ENCODE data around the gene SMAD7. TPM values are rescaled to one million over a fixed set of nuclear protein-coding genes. Genes with fewer than 3 reads are reported as not detected.

Gene SMAD7
- total RNA-seq, 2 experiments from 2014 or later = 17.4 to 18.1 TPM

DNA sequence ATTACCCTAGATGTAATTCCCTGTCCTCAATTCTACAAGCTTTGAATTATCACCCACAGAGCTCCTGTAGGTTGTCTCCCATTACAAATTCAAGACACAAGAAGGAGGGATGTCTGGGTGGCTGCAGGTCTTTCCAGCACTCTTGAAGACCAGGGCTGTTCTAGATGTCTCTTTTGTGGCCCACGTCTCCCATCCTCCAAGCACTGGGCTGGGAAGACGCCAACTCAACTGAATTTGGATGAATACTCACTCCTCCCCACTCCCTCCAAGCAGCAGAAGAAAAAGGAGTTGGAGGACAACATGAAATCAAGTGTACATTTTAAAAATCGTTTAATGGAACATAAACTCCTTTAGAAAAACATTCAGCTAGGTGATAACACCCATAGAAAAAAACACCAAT is 31.2 kb downstream of the SMAD7 start:
- peaks cover 35% of the 10 kb centered on the region for H3K4me1 Mint-ChIP-seq (ENCODE audit: low read depth)
- ChIA-PET CTCF (interaction anchor here (0.8 to 1.8 kb wide), 2 partner anchors 9 to 142 kb away, joined by 3 read pairs; no protein-coding TSS in a partner anchor), POLR2A (no interaction called here)
- H3K36me3 Mint-ChIP-seq (ENCODE audit: low read depth) = peaks cover 28% of the 10 kb centered on the region
- intact Hi-C loops (cut with micrococcal nuclease) = no loop called here
- H3K27ac Mint-ChIP-seq = no peak overlapping the region
- ATAC-seq (no peak), DNase-seq (no peak)
- TF ChIP-seq, protein P1, sequence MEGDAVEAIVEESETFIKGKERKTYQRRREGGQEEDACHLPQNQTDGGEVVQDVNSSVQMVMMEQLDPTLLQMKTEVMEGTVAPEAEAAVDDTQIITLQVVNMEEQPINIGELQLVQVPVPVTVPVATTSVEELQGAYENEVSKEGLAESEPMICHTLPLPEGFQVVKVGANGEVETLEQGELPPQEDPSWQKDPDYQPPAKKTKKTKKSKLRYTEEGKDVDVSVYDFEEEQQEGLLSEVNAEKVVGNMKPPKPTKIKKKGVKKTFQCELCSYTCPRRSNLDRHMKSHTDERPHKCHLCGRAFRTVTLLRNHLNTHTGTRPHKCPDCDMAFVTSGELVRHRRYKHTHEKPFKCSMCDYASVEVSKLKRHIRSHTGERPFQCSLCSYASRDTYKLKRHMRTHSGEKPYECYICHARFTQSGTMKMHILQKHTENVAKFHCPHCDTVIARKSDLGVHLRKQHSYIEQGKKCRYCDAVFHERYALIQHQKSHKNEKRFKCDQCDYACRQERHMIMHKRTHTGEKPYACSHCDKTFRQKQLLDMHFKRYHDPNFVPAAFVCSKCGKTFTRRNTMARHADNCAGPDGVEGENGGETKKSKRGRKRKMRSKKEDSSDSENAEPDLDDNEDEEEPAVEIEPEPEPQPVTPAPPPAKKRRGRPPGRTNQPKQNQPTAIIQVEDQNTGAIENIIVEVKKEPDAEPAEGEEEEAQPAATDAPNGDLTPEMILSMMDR (IDR thresholded peaks at IDR 0.05) = no peak
- H3K27me3 Mint-ChIP-seq = no peaks in the 10 kb centered on the region
- no peak overlapping the region for H3K4me3 Mint-ChIP-seq
- no peaks in the 10 kb centered on the region for H3K9me3 Mint-ChIP-seq

DNA sequence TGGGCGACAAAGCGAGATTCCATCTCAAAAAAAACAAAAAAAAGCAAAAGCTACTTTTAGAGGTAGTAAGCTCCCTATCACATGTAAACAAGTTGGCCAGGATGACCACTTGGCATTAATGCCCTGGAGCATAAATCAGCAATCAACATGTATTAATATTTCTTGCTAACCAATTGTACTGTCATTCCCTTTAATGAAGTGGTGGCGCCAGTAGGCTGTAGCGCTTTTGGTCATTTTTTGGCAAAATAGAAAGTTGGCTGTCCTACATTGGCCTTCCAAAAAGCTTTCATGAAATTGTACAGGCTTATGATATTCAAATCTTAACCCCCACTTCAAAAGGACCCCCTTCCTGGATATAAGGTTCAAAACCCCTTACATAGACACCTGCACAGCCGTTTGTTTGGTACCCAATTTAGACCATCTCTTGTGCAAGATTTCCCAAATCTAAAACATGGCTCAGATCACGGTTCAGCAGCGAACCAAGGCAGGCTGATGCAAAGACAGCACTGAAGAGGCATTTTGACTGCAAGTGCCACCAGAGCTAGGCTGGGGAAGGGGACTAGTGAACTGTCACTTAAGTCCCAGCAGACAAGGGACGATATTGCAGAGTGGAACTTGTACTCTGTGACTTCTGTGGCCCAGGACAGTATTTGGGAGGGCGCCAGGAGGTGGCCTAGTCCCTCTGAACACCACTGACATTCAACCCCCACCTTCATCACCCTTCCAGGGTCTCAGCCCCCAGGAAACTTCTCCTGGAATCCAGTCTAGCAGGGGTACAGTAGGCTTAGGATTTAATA is 31.9 kb downstream of the SMAD7 start:
- DNase-seq (no peak), ATAC-seq (no peak)
- Mint-ChIP-seq H3K9me3 (no peaks in the 10 kb centered on the region), H3K36me3 (ENCODE audit: low read depth) (peaks cover 27% of the 10 kb centered on the region), H3K27ac (no peak overlapping the region), H3K4me1 (ENCODE audit: low read depth) (peaks cover 28% of the 10 kb centered on the region), H3K4me3 (no peak overlapping the region), H3K27me3 (no peaks in the 10 kb centered on the region)
- TF ChIP-seq, protein P1 (IDR thresholded peaks at IDR 0.05) = no peak
- intact Hi-C loops (cut with micrococcal nuclease) = no loop called here
- ChIA-PET CTCF (interaction anchor here (0.6 to 1.8 kb wide), 3 partner anchors 29 to 141 kb away, joined by 3 read pairs; no protein-coding TSS in a partner anchor), POLR2A (no interaction called here)

DNA sequence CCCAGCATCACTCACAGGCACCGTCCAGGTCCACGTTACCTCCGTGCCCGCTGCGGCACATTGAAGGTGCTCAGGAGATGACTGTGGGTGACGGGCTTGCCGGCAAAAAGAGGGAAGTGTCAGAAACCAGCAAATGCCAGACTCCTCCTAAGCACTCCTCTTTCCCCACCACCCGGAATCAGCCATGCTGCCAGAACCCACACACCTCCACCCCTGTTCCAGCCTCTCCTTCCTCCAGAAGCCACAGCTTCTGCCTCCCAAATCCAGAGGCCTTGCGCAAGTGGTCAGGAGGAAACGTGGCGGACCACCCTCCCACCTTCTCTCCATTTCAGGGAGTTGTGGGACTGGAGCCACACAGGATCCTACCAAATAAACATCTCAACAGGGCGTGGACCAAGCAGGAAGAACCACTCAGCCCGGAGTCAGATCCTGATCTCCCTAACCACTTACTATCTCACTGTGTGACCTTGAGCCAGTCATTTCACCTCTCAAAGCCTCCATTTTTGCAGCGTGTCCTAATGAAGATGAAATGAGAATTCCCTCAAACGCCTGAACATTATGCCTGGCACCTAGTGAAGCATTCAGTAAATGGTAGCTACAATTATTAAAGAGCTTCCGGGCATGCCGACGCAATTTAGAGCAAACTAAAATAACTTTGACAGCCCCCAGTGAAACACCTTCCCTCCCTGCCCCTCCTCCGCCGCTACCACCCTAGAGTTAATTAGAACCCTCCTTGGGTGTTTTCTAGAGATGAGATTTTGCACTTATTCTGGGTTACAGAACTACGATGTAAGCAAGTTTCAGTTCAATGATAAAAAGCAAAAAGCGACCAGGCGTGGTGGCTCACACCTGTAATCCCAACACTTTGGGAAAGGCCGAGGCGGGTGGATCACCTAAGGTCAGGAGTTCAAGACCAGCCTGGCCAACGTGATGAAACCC is 32.9 kb downstream of the SMAD7 start:
- intact Hi-C loops (cut with micrococcal nuclease) = no loop called here
- ATAC-seq = no peak
- DNase-seq = no peak
- no peak overlapping the region for H3K27ac Mint-ChIP-seq
- TF ChIP-seq, protein P1 (IDR thresholded peaks at IDR 0.05) = no peak
- H3K4me1 Mint-ChIP-seq (ENCODE audit: low read depth) = peaks cover 18% of the 10 kb centered on the region
- ChIA-PET CTCF (interaction anchor here (0.6 to 1.8 kb wide), 3 partner anchors 30 to 140 kb away, joined by 3 read pairs; no protein-coding TSS in a partner anchor), POLR2A (no interaction called here)
- H3K36me3 Mint-ChIP-seq (ENCODE audit: low read depth) = peaks cover 18% of the 10 kb centered on the region
- H3K4me3 Mint-ChIP-seq = no peak overlapping the region
- no peaks in the 10 kb centered on the region for H3K27me3 Mint-ChIP-seq
- H3K9me3 Mint-ChIP-seq = no peaks in the 10 kb centered on the region

DNA sequence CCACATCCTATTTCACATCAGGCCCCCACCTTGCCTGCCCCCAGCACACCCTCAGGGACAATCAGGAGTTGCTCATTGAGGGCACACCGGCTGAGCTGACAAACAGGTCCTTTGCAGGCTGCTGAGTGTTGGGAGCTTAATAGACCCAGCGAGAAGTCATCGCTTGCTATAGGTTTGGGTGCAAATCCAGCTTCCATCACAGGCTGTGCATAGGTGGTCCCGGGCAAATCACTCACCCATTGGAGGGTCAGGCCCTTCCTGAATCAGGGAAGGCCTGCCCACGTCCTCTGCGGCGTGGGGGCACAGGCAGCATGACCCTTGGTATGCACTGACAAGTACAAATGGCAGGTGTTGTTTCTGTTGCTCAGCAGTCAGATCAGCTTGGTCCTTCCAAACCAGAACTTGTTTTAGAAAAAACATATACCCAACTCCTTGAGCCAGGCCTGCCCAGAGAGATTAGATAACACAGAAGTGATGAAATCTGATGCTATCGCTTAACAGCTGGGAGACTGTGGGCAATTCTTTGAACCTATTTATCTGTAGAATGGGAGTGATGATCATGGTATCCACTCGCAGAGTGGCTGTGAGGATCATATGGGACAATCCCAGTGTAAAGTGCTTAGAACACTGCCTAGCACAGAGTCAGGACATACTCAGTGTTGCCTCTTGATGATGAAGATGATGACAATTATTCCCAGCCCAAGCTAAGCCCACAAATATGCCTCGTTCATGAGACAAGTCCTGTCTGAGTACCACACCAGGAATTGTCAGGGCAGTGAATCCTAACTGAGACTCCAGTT is 34.9 kb downstream of the SMAD7 start:
- POLR2A ChIA-PET = interaction anchor here (0.9 to 1.5 kb wide), 2 partner anchors 28 to 47 kb away, joined by 3 to 4 read pairs; no protein-coding TSS in a partner anchor
- H3K9me3 Mint-ChIP-seq = no peaks in the 10 kb centered on the region
- H3K27ac Mint-ChIP-seq = no peak overlapping the region

More for the DNA sequence above, 34.9 kb downstream of the SMAD7 start:
- TF ChIP-seq, protein P1 (IDR thresholded peaks at IDR 0.05) = no peak
- Mint-ChIP-seq H3K36me3 (ENCODE audit: low read depth) (peaks cover 12% of the 10 kb centered on the region), H3K27me3 (no peaks in the 10 kb centered on the region), H3K4me1 (ENCODE audit: low read depth) (peaks cover 11% of the 10 kb centered on the region), H3K4me3 (no peak overlapping the region)
- ATAC-seq = no peak
- CTCF ChIA-PET = interaction anchor here (0.6 to 1.6 kb wide), 3 partner anchors 131 to 1153 kb away, joined by 3 to 4 read pairs (median 3); no protein-coding TSS in a partner anchor
- intact Hi-C loops (cut with micrococcal nuclease) = no loop called here
- DNase-seq = no peak

All from activated CD8-positive, alpha-beta T cell treated with anti-CD3 and anti-CD28 coated beads for 36 hours (primary cell).